GM12892 (cell line): ENCODE data around the gene CACNA2D4.

ENCODE experiments used
- POLR2A ChIP-seq: IDR thresholded peaks from 2 replicates; pipeline ENCODE4 v1.6.1; 2011; ENCODE audit warnings: low read depth, low read length, control low read depth
- POLR2AphosphoS5 ChIP-seq: IDR thresholded peaks from 2 replicates; pipeline ENCODE4 v1.6.1; 2011; ENCODE audit warnings: low read depth, low read length, control low read depth

- TF ChIP-seq POLR2AphosphoS5 (no peak), POLR2A (no peak)
Observed at GRCh38 chr12:1800401-1801302, 117.8 kb downstream of the CACNA2D4 start.
